ENCODE results near the gene SCPEP1.

Gene SCPEP1

GRCh38 chr17:57008958-57009357 is 31.0 kb downstream of the SCPEP1 start:
- ChIA-PET CTCF (interaction anchor here (5.7 kb wide), 1 partner anchor 10 kb away, joined by 42 read pairs; no protein-coding TSS in a partner anchor), POLR2A (no interaction called here)
- no peak for TF ChIP-seq CTCF (IDR thresholded peaks at IDR 0.05; ENCODE audit: insufficient read depth, low read length, missing control alignments)
- H3K4me3 ChIP-seq (ENCODE audit: low read depth, low read length), result no peak overlapping the region
- DNase-seq (ENCODE audit: low read depth, low spot score), result no peak

- no peak overlapping the region for H3K4me3 ChIP-seq (ENCODE audit: low read depth, low read length)
- ChIA-PET POLR2A (no interaction called here), CTCF (interaction anchor here (0.9 to 5.7 kb wide), 11 partner anchors 9 to 190 kb away, joined by 3 to 42 read pairs (median 4); no protein-coding TSS in a partner anchor)
- peak; percentile 75 for TF ChIP-seq CTCF (IDR thresholded peaks at IDR 0.05; ENCODE audit: insufficient read depth, low read length, missing control alignments)
- DNase-seq (ENCODE audit: low read depth, low spot score), result no peak
These were observed 32.0 kb downstream of the SCPEP1 start for GRCh38 chr17:57009737-57010445.

GRCh38 chr17:57010487-57010886 is 32.6 kb downstream of the SCPEP1 start:
- H3K4me3 ChIP-seq (ENCODE audit: low read depth, low read length), result no peak overlapping the region
- ChIA-PET CTCF (interaction anchor here (1.0 to 5.7 kb wide), 10 partner anchors 8 to 191 kb away, joined by 3 to 42 read pairs (median 4); no protein-coding TSS in a partner anchor), POLR2A (no interaction called here)
- DNase-seq (ENCODE audit: low read depth, low spot score), result no peak
- no peak for TF ChIP-seq CTCF (IDR thresholded peaks at IDR 0.05; ENCODE audit: insufficient read depth, low read length, missing control alignments)

- ChIA-PET POLR2A (no interaction called here), CTCF (interaction anchor here (1.2 to 5.7 kb wide), 3 partner anchors 13 to 192 kb away, joined by 4 to 42 read pairs (median 5); no protein-coding TSS in a partner anchor)
- no peak for TF ChIP-seq CTCF (IDR thresholded peaks at IDR 0.05; ENCODE audit: insufficient read depth, low read length, missing control alignments)
- no peak overlapping the region for H3K4me3 ChIP-seq (ENCODE audit: low read depth, low read length)
- no peak for DNase-seq (ENCODE audit: low read depth, low spot score)
These were observed 33.6 kb downstream of the SCPEP1 start for GRCh38 chr17:57011491-57012015.

- H3K4me3 ChIP-seq (ENCODE audit: low read depth, low read length), result no peak overlapping the region
- POLR2A ChIA-PET, result no interaction called here
- no peak for DNase-seq (ENCODE audit: low read depth, low spot score)
- CTCF ChIA-PET, result no interaction called here
- TF ChIP-seq CTCF (IDR thresholded peaks at IDR 0.05; ENCODE audit: insufficient read depth, low read length, missing control alignments), result no peak
These were observed 38.3 kb downstream of the SCPEP1 start for GRCh38 chr17:57016071-57016763.

GRCh38 chr17:57016764-57017116 is 38.8 kb downstream of the SCPEP1 start:
- no peak overlapping the region for H3K4me3 ChIP-seq (ENCODE audit: low read depth, low read length)
- ChIA-PET CTCF (no interaction called here), POLR2A (no interaction called here)
- DNase-seq (ENCODE audit: low read depth, low spot score), result no peak
- TF ChIP-seq CTCF (IDR thresholded peaks at IDR 0.05; ENCODE audit: insufficient read depth, low read length, missing control alignments), result no peak

Data from AG04449 (cell line).